ENCODE results near the gene NOTCH3. TPM values are rescaled to one million over a fixed set of nuclear protein-coding genes. Genes with fewer than 3 reads are reported as not detected.

NOTCH3 gene
- 100 to 1,000 TPM; 205 to 253 (median 245) TPM for total RNA-seq

- peaks cover 20% of the 10 kb centered on the region for H3K27me3 ChIP-seq
- no peak for TF ChIP-seq CTCF (IDR thresholded peaks at IDR 0.05)
- no peak for TF ChIP-seq EP300 (IDR thresholded peaks at IDR 0.05)
- no peak for TF ChIP-seq POLR2A (IDR thresholded peaks at IDR 0.05)
- no peak for TF ChIP-seq POLR2AphosphoS5 (IDR thresholded peaks at IDR 0.05)
- WGBS, result 10% methylated on average over 15 of the region's 74 CpGs
Observed at GRCh38 chr19:15200553-15201364, at the start of gene NOTCH3. TSS of gene NOTCH3 (minus strand) at chr19:15200995. CDS start at chr19:15200905, 90 bp downstream.

GRCh38 chr19:15250640-15250993, 49.8 kb upstream of the NOTCH3 start:
- DNase-seq (ENCODE audit: low spot score in 2 of 2), result no peak
- no peak for TF ChIP-seq CTCF (IDR thresholded peaks at IDR 0.05)
- no peak for TF ChIP-seq EP300 (IDR thresholded peaks at IDR 0.05)
- TF ChIP-seq POLR2AphosphoS5 (IDR thresholded peaks at IDR 0.05), result no peak
- no peak for TF ChIP-seq POLR2A (IDR thresholded peaks at IDR 0.05)
- Histone ChIP-seq H3K9me3 (no peaks in the 10 kb centered on the region), H3K4me3 (no peak overlapping the region), H3K27ac (peak overlapping the region; percentile 86), H3K27me3 (no peaks in the 10 kb centered on the region), H3K36me3 (peaks cover 68% of the 10 kb centered on the region), H3K4me1 (peaks cover 79% of the 10 kb centered on the region)
- 27% methylated on average over 1 of the region's 1 CpG for WGBS

More at GRCh38 chr19:15200553-15201364, at the start of gene NOTCH3:
- Histone ChIP-seq H3K4me3 (peak within 1 kb of the TSS; percentile 63), H3K36me3 (no peaks in the 10 kb centered on the region), H3K27ac (peak within 1 kb of the TSS; percentile 96), H3K4me1 (peaks cover 55% of the 10 kb centered on the region), H3K9me3 (no peaks in the 10 kb centered on the region)
- no peak for DNase-seq (ENCODE audit: low spot score in 2 of 2)

GRCh38 chr19:15249972-15250639, 49.3 kb upstream of the NOTCH3 start:
- Histone ChIP-seq H3K9me3 (no peaks in the 10 kb centered on the region), H3K4me3 (no peak overlapping the region), H3K36me3 (peaks cover 68% of the 10 kb centered on the region), H3K4me1 (peaks cover 79% of the 10 kb centered on the region), H3K27ac (peak overlapping the region; percentile 86), H3K27me3 (no peaks in the 10 kb centered on the region)
- DNase-seq (ENCODE audit: low spot score in 2 of 2), result no peak
- no peak for TF ChIP-seq POLR2A (IDR thresholded peaks at IDR 0.05)
- TF ChIP-seq CTCF (IDR thresholded peaks at IDR 0.05), result no peak
- no peak for TF ChIP-seq POLR2AphosphoS5 (IDR thresholded peaks at IDR 0.05)
- no peak for TF ChIP-seq EP300 (IDR thresholded peaks at IDR 0.05)
- 17% methylated on average over 15 of the region's 15 CpGs for WGBS

- no peak for TF ChIP-seq CTCF (IDR thresholded peaks at IDR 0.05)
- no peak for TF ChIP-seq EP300 (IDR thresholded peaks at IDR 0.05)
- no peak for TF ChIP-seq POLR2A (IDR thresholded peaks at IDR 0.05)
- Histone ChIP-seq H3K27ac (peak overlapping the region; percentile 86), H3K4me1 (peaks cover 79% of the 10 kb centered on the region), H3K4me3 (no peak overlapping the region), H3K27me3 (no peaks in the 10 kb centered on the region), H3K36me3 (peaks cover 68% of the 10 kb centered on the region), H3K9me3 (no peaks in the 10 kb centered on the region)
- WGBS, result 51% methylated on average over 5 of the region's 6 CpGs
- DNase-seq (ENCODE audit: low spot score in 2 of 2), result no peak
Observed at GRCh38 chr19:15249528-15249874, 48.7 kb upstream of the NOTCH3 start.
